K562 (cell line): ENCODE results near the gene CWF19L1. TPM values are rescaled to one million over a fixed set of nuclear protein-coding genes. Genes with fewer than 3 reads are reported as not detected.

Source experiments
- ATF7 ChIP-seq: fragments of 450-650 bp; IDR thresholded peaks from 2 replicates; pipeline ENCODE4 v1.7.1; 2014; ENCODE audit warnings: mild to moderate bottlenecking, moderate library complexity
- DIDO1 ChIP-seq: fragments of 450-650 bp; IDR thresholded peaks from 2 replicates; pipeline ENCODE4 v1.6.1; 2016; ENCODE audit warnings: low read depth, missing biosample characterization, missing genetic modification characterization
- EHMT2 ChIP-seq: fragments of 450-650 bp; IDR thresholded peaks from 2 replicates; pipeline ENCODE4 v1.6.1; 2018; ENCODE audit warnings: antibody characterized with exemption
- HDAC8 ChIP-seq: fragments of 450-650 bp; IDR thresholded peaks from 2 replicates; pipeline ENCODE4 v1.6.1; 2016; ENCODE audit warnings: mild to moderate bottlenecking, missing genetic modification characterization, moderate library complexity, missing compliant biosample characterization
- HMG20A ChIP-seq: fragments of 450-650 bp; formaldehyde crosslinking; conservative IDR thresholded peaks from 2 replicates; pipeline ENCODE4 v1.4.0; 2020; ENCODE audit warnings: mild to moderate bottlenecking, mixed read lengths
- HNRNPL ChIP-seq: fragments of 200-400 bp; formaldehyde crosslinking; IDR thresholded peaks from 2 replicates; pipeline ENCODE4 v1.6.1; 2017; ENCODE audit warnings: low read depth, mild to moderate bottlenecking, low read length
- HSF4 ChIP-seq: fragments of 250-450 bp; sonication (Bioruptor Pico); IDR thresholded peaks from 2 replicates; pipeline ENCODE4 v2.1.2; 2022; ENCODE audit warnings: mild to moderate bottlenecking, moderate library complexity, borderline replicate concordance
- KDM1A ChIP-seq, 2 experiments: fragments of 450-650 bp; IDR thresholded peaks; 2 replicates each; pipeline ENCODE4 v1.6.1; 2016; ENCODE audit warnings: mild to moderate bottlenecking in 2 of 2
- KLF6 ChIP-seq: fragments of 250-450 bp; sonication (Bioruptor Pico); IDR thresholded peaks from 2 replicates; pipeline ENCODE4 v1.4.0; 2020; ENCODE audit warnings: mild to moderate bottlenecking, moderate library complexity, borderline replicate concordance
- MCM3 ChIP-seq: fragments of 450-650 bp; IDR thresholded peaks from 2 replicates; pipeline ENCODE4 v1.6.1; 2016
- NFIC ChIP-seq: fragments of 450-650 bp; IDR thresholded peaks from 2 replicates; pipeline ENCODE4 v1.6.1; 2017; ENCODE audit warnings: mild to moderate bottlenecking, inconsistent platforms
- NR2F6 ChIP-seq: fragments of 450-650 bp; formaldehyde crosslinking; IDR thresholded peaks from 2 replicates; pipeline ENCODE4 v1.4.0; 2020; ENCODE audit warnings: mild to moderate bottlenecking
- NRF1 ChIP-seq, 2 experiments: fragments of 450-650 bp; IDR thresholded peaks in 1 of 2; conservative IDR thresholded peaks in 1 of 2; 2 replicates each; pipeline ENCODE4 v1.6.1; 2014; ENCODE audit warnings: mild to moderate bottlenecking in 2 of 2
- PTRF ChIP-seq: fragments of 450-650 bp; IDR thresholded peaks from 2 replicates; pipeline ENCODE4 v1.6.1; 2016; ENCODE audit warnings: mild to moderate bottlenecking, missing genetic modification characterization, missing compliant biosample characterization
- SMAD2 ChIP-seq: fragments of 150-350 bp; IDR thresholded peaks from 2 replicates; pipeline ENCODE4 v1.6.1; 2014; ENCODE audit warnings: low read depth, mild to moderate bottlenecking, low read length
- SREBF1 ChIP-seq: fragments of 150-350 bp; IDR thresholded peaks from 2 replicates; pipeline ENCODE4 v1.6.1; 2014; ENCODE audit warnings: antibody characterized with exemption, low read depth, low read length, borderline replicate concordance
- TAL1 ChIP-seq: fragments of 450-650 bp; IDR thresholded peaks from 2 replicates; pipeline ENCODE4 v1.6.1; 2016; ENCODE audit warnings: mild to moderate bottlenecking
- YBX1 ChIP-seq: fragments of 450-650 bp; IDR thresholded peaks from 2 replicates; pipeline ENCODE4 v1.7.1; 2016; ENCODE audit warnings: mild to moderate bottlenecking
- ZNF318 ChIP-seq, 2 experiments: fragments of 450-650 bp; IDR thresholded peaks; 2 replicates each; pipeline ENCODE4 v1.6.1; 2016; ENCODE audit warnings: mild to moderate bottlenecking in 2 of 2, borderline replicate concordance in 1 of 2, low read depth in 1 of 2, moderate library complexity in 1 of 2
- ZNF589 ChIP-seq: fragments of 200-800 bp; sonication (Bioruptor generic); IDR thresholded peaks from 2 replicates; pipeline ENCODE4 v1.6.1; 2016; ENCODE audit warnings: low read depth, missing genetic modification characterization, missing compliant biosample characterization
- polyA plus RNA-seq, 8 experiments: library from polyadenylated mRNA; depleted of rRNA in 4 of 8; stranded (reverse) in 5 of 8; unstranded in 3 of 8; fragments of >200 nt; fragmentation: Nextera tagmentation in 2 of 8; fragmentation: Illumina TruSeq in 1 of 8; extraction: Ambion mirVana in 2 of 8; extraction: Trizol in 1 of 8; gene quantifications; 2 replicates each; pipeline versions ENCODE4 v1.2.1 to v1.2.3, GENCODE V29; 2011 to 2014; ENCODE audit warnings: inconsistent platforms in 1 of 8, missing spikeins in 1 of 8
- total RNA-seq, 7 experiments: library from RNA; depleted of rRNA in 6 of 7; stranded (reverse); fragments of >200 nt in 6 of 7; fragmentation: Illumina TruSeq in 2 of 7; extraction: Trizol in 2 of 7; gene quantifications; 2 replicates each; pipeline versions ENCODE4 v1.2.1 to v1.2.3, GENCODE V29; 2011 to 2021; ENCODE audit warnings: low replicate concordance in 1 of 7

The CWF19L1 gene
- total and polyA plus RNA-seq, 9 of the 15 experiments (the other 6 are each of a cell fraction or from before 2014, with no cell fraction given), result 19.5 to 49.9 (median 30.9) TPM

- TF ChIP-seq NRF1 (conservative IDR thresholded peaks at IDR 0.05 in 1 of 2, IDR thresholded peaks at IDR 0.05 in 1 of 2) (peak; percentile 97 to 98), NR2F6 (CRISPR knock-in tag) (no peak), HMG20A (CRISPR knock-in tag) (no peak), HDAC8 (no peak), HNRNPL (no peak), KDM1A (IDR thresholded peaks at IDR 0.05) (no peak), HSF4 (CRISPR knock-in tag) (no peak), NFIC (peak; percentile 80), SMAD2 (no peak), KLF6 (CRISPR knock-in tag) (no peak), MCM3 (no peak), ZNF589 (no peak), YBX1 (no peak), DIDO1 (tag) (no peak), ZNF318 (IDR thresholded peaks at IDR 0.05; ENCODE audit: borderline replicate concordance in 1 of 2, low read depth in 1 of 2) (0 out of 4 replicates have a peak, but pooled peaks of 1 of the 2 experiments have one; percentile 21), ATF7 (0 out of 2 replicates have a peak, but pooled peaks have one; percentile 38), SREBF1 (no peak), PTRF (tag) (no peak), EHMT2 (0 out of 2 replicates have a peak, but pooled peaks have one; percentile 44), TAL1 (no peak)
These were observed 18.9 kb upstream of the CWF19L1 start, which contains the start of gene BLOC1S2 (continued) for GRCh38 chr10:100286051-100287033.
